Liver (tissue), 9 donors: ENCODE measurements around the gene NT5DC1. TPM values are rescaled to one million over a fixed set of nuclear protein-coding genes. Genes with fewer than 3 reads are reported as not detected.

Source experiments
- DNase-seq: peaks from one replicate; pipeline ENCODE4 v3.0.0-alpha.2; 2017; ENCODE audit warnings: low spot score
- H3K27ac ChIP-seq, 2 donors: one replicate each; pipeline ENCODE4 v1.7.0; 2013; ENCODE audit warnings: inconsistent platforms in 2 of 2, low read length in 2 of 2, control low read depth in 1 of 2, low read depth in 1 of 2, mild to moderate bottlenecking in 1 of 2
- H3K27me3 ChIP-seq, 4 donors: one replicate each; pipeline versions ENCODE4 v1.6.1 to v1.7.0; 2013; ENCODE audit warnings: low read length in 3 of 4, inconsistent platforms in 1 of 4, mild to moderate bottlenecking in 1 of 4, moderate library complexity in 1 of 4; ENCODE audit not compliant: control insufficient read depth in 4 of 4, insufficient read depth in 4 of 4
- H3K36me3 ChIP-seq, 4 donors: one replicate each; pipeline versions ENCODE4 v1.6.1 to v1.7.0; 2013; ENCODE audit warnings: low read length in 3 of 4, mild to moderate bottlenecking in 3 of 4, low read depth in 1 of 4, moderate library complexity in 1 of 4; ENCODE audit not compliant: control insufficient read depth in 4 of 4, insufficient read depth in 3 of 4
- H3K4me1 ChIP-seq, 4 donors: one replicate each; pipeline versions ENCODE4 v1.6.1 to v1.7.0; 2013; ENCODE audit warnings: low read length in 3 of 4, mild to moderate bottlenecking in 3 of 4, moderate library complexity in 1 of 4; ENCODE audit not compliant: control insufficient read depth in 4 of 4, insufficient read depth in 4 of 4
- H3K4me3 ChIP-seq, 3 donors: one replicate each; pipeline versions ENCODE4 v1.6.1 to v1.7.0; 2013; ENCODE audit warnings: low read length in 3 of 3, control low read depth in 1 of 3, low read depth in 1 of 3, mild to moderate bottlenecking in 1 of 3
- H3K9ac ChIP-seq, 2 donors: one replicate each; pipeline ENCODE4 v1.7.0; 2013; ENCODE audit warnings: low read length in 2 of 2, mild to moderate bottlenecking in 2 of 2, moderate library complexity in 2 of 2, control low read depth in 1 of 2, low read depth in 1 of 2
- H3K9me3 ChIP-seq, 4 donors: one replicate each; pipeline versions ENCODE4 v1.6.1 to v1.7.0; 2013; ENCODE audit warnings: low read length in 3 of 4; ENCODE audit not compliant: control insufficient read depth in 4 of 4
- CTCF ChIP-seq: fragments of 150-350 bp; IDR thresholded peaks from 2 replicates; pipeline ENCODE4 v1.5.1; 2017; ENCODE audit warnings: improper control_type of control experiment, low read depth, low read length; ENCODE audit not compliant: missing input control
- EGR1 ChIP-seq, 2 donors: IDR thresholded peaks; 2 replicates each; pipeline ENCODE4 v1.6.1; 2016 to 2018; ENCODE audit warnings: antibody characterized with exemption in 2 of 2, low read depth in 2 of 2
- FOXA1 ChIP-seq: IDR thresholded peaks from 2 replicates; pipeline ENCODE4 v1.6.1; 2016; ENCODE audit warnings: antibody characterized with exemption
- FOXA2 ChIP-seq: IDR thresholded peaks from 2 replicates; pipeline ENCODE4 v1.6.1; 2016; ENCODE audit warnings: antibody characterized with exemption
- GABPA ChIP-seq, 2 donors: IDR thresholded peaks in 1 of 2; conservative IDR thresholded peaks in 1 of 2; 2 replicates each; pipeline ENCODE4 v1.6.1; 2016; ENCODE audit warnings: antibody characterized with exemption in 2 of 2, mild to moderate bottlenecking in 1 of 2, moderate library complexity in 1 of 2
- HNF4A ChIP-seq, 2 donors: conservative IDR thresholded peaks; 2 replicates each; pipeline ENCODE4 v1.6.1; 2016; ENCODE audit warnings: antibody characterized with exemption in 2 of 2, mild to moderate bottlenecking in 2 of 2
- HNF4G ChIP-seq: IDR thresholded peaks from 2 replicates; pipeline ENCODE4 v1.6.1; 2016; ENCODE audit warnings: antibody characterized with exemption
- JUND ChIP-seq, 2 donors: IDR thresholded peaks; 2 replicates each; pipeline ENCODE4 v1.6.1; 2016; ENCODE audit warnings: antibody characterized with exemption in 2 of 2
- MAX ChIP-seq: IDR thresholded peaks from 2 replicates; pipeline ENCODE4 v1.6.1; 2016; ENCODE audit warnings: antibody characterized with exemption
- NR2F2 ChIP-seq: IDR thresholded peaks from 2 replicates; pipeline ENCODE4 v1.6.1; 2016; ENCODE audit warnings: antibody characterized with exemption
- RAD21 ChIP-seq, 2 donors: IDR thresholded peaks; 2 replicates each; pipeline ENCODE4 v1.6.1; 2016; ENCODE audit warnings: antibody characterized with exemption in 2 of 2, mild to moderate bottlenecking in 2 of 2
- RXRA ChIP-seq, 2 donors: IDR thresholded peaks; 2 replicates each; pipeline ENCODE4 v1.6.1; 2017 to 2018; ENCODE audit warnings: antibody characterized with exemption in 2 of 2, mild to moderate bottlenecking in 1 of 2
- SP1 ChIP-seq: IDR thresholded peaks from 2 replicates; pipeline ENCODE4 v1.6.1; 2018; ENCODE audit warnings: antibody characterized with exemption, mild to moderate bottlenecking
- TAF1 ChIP-seq: conservative IDR thresholded peaks from 2 replicates; pipeline ENCODE4 v1.6.1; 2016; ENCODE audit warnings: antibody characterized with exemption, mild to moderate bottlenecking
- YY1 ChIP-seq: IDR thresholded peaks from 2 replicates; pipeline ENCODE4 v1.6.1; 2016; ENCODE audit warnings: antibody characterized with exemption, mild to moderate bottlenecking
- polyA plus RNA-seq, 2 donors: library from polyadenylated mRNA; stranded (reverse) in 1 of 2; unstranded in 1 of 2; fragments of 200-250 nt in 1 of 2; fragments of >200 nt in 1 of 2; fragmentation: Nextera tagmentation in 1 of 2; extraction: Ambion mirVana in 1 of 2; gene quantifications; one replicate each; pipeline versions ENCODE4 v1.2.1 to v1.2.3, GENCODE V29; 2013 to 2015
- total RNA-seq, 2 donors: library from RNA; depleted of rRNA; stranded (reverse); fragments of >200 nt; gene quantifications; one replicate each; pipeline ENCODE4 v1.2.3, GENCODE V29; 2014
- TF ChIP-seq, protein P1 (sequence below): IDR thresholded peaks from 2 replicates; pipeline ENCODE4 v1.6.1; 2016; ENCODE audit warnings: antibody characterized with exemption
- TF ChIP-seq, protein P2 (sequence below): IDR thresholded peaks from 2 replicates; pipeline ENCODE4 v1.6.1; 2016; ENCODE audit warnings: antibody characterized with exemption, mild to moderate bottlenecking
- TF ChIP-seq, protein P3 (sequence below): IDR thresholded peaks from 2 replicates; pipeline ENCODE4 v1.6.1; 2016; ENCODE audit warnings: antibody characterized with exemption
- donor health status: healthy.
- donor health status: healthy.
- donor health status: healthy.
- donor health status: healthy.
- donor health status: healthy.

NT5DC1 gene
- total and polyA plus RNA-seq, 4 donors, result 10.4 to 31.4 (median 23.3) TPM

GRCh38 chr6:116298273-116298672 is 197.6 kb downstream of the NT5DC1 start (continued):
- TF ChIP-seq, protein P1, sequence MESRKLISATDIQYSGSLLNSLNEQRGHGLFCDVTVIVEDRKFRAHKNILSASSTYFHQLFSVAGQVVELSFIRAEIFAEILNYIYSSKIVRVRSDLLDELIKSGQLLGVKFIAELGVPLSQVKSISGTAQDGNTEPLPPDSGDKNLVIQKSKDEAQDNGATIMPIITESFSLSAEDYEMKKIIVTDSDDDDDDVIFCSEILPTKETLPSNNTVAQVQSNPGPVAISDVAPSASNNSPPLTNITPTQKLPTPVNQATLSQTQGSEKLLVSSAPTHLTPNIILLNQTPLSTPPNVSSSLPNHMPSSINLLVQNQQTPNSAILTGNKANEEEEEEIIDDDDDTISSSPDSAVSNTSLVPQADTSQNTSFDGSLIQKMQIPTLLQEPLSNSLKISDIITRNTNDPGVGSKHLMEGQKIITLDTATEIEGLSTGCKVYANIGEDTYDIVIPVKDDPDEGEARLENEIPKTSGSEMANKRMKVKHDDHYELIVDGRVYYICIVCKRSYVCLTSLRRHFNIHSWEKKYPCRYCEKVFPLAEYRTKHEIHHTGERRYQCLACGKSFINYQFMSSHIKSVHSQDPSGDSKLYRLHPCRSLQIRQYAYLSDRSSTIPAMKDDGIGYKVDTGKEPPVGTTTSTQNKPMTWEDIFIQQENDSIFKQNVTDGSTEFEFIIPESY, result no peak
- no peak for TF ChIP-seq SP1

- TF ChIP-seq YY1, result no peak
- no peak for TF ChIP-seq RXRA (IDR thresholded peaks at IDR 0.05)
- TF ChIP-seq HNF4G, result no peak
- TF ChIP-seq FOXA2, result no peak
- no peak for TF ChIP-seq FOXA1
- no peak for TF ChIP-seq CTCF
- no peak for TF ChIP-seq MAX
- no peak for TF ChIP-seq TAF1
- TF ChIP-seq EGR1 (IDR thresholded peaks at IDR 0.05; ENCODE audit: low read depth in 2 of 2), result no peak
- TF ChIP-seq GABPA (IDR thresholded peaks at IDR 0.05 in 1 of 2, conservative IDR thresholded peaks at IDR 0.05 in 1 of 2), result no peak
- TF ChIP-seq JUND (IDR thresholded peaks at IDR 0.05), result no peak
- TF ChIP-seq, protein P1, result no peak
- TF ChIP-seq, protein P2, sequence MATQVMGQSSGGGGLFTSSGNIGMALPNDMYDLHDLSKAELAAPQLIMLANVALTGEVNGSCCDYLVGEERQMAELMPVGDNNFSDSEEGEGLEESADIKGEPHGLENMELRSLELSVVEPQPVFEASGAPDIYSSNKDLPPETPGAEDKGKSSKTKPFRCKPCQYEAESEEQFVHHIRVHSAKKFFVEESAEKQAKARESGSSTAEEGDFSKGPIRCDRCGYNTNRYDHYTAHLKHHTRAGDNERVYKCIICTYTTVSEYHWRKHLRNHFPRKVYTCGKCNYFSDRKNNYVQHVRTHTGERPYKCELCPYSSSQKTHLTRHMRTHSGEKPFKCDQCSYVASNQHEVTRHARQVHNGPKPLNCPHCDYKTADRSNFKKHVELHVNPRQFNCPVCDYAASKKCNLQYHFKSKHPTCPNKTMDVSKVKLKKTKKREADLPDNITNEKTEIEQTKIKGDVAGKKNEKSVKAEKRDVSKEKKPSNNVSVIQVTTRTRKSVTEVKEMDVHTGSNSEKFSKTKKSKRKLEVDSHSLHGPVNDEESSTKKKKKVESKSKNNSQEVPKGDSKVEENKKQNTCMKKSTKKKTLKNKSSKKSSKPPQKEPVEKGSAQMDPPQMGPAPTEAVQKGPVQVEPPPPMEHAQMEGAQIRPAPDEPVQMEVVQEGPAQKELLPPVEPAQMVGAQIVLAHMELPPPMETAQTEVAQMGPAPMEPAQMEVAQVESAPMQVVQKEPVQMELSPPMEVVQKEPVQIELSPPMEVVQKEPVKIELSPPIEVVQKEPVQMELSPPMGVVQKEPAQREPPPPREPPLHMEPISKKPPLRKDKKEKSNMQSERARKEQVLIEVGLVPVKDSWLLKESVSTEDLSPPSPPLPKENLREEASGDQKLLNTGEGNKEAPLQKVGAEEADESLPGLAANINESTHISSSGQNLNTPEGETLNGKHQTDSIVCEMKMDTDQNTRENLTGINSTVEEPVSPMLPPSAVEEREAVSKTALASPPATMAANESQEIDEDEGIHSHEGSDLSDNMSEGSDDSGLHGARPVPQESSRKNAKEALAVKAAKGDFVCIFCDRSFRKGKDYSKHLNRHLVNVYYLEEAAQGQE, result no peak
- TF ChIP-seq, protein P3, sequence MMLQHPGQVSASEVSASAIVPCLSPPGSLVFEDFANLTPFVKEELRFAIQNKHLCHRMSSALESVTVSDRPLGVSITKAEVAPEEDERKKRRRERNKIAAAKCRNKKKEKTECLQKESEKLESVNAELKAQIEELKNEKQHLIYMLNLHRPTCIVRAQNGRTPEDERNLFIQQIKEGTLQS, result no peak
- TF ChIP-seq HNF4A (conservative IDR thresholded peaks at IDR 0.05), result no peak
- no peak for TF ChIP-seq SP1
- no peak for TF ChIP-seq NR2F2
- no peak for TF ChIP-seq RAD21 (IDR thresholded peaks at IDR 0.05)
- H3K4me3 ChIP-seq, result no peak overlapping the region
- no peak for DNase-seq
- no peak overlapping the region for H3K9ac ChIP-seq
- peaks cover 0 to 2% (median 0%) of the 10 kb centered on the region in 4 donors for H3K9me3 ChIP-seq
- no peaks in the 10 kb centered on the region for H3K36me3 ChIP-seq
- H3K27ac ChIP-seq, result no peak overlapping the region
- H3K4me1 ChIP-seq, result peaks cover 1 to 14% (median 12%) of the 10 kb centered on the region in 4 donors
- no peaks in the 10 kb centered on the region for H3K27me3 ChIP-seq
Observed at GRCh38 chr6:116298973-116299372, 198.3 kb downstream of the NT5DC1 start.

Other genes starting within 250 kb of the NT5DC1 start
- gene FRK, start 40.0 kb upstream of the NT5DC1 start, total RNA-seq, result 10 to 100 TPM in 1 of 2 donors, 1 to 10 TPM in 1; 5.7 to 26.8 TPM
- gene FRK, start 40.0 kb upstream of the NT5DC1 start, polyA plus RNA-seq, result 1 to 10 TPM; 3.6 to 4.9 TPM
- gene COL10A1, start 25.3 kb downstream of the NT5DC1 start, total RNA-seq, result not detected
- under 1 TPM; 0.01 to 0.15 TPM for gene COL10A1, start 25.3 kb downstream of the NT5DC1 start, polyA plus RNA-seq
- 1 to 10 TPM; 3.6 to 7.4 TPM for gene TSPYL4, start 153.2 kb downstream of the NT5DC1 start, total RNA-seq
- 1 to 10 TPM; 3.7 to 3.8 TPM for gene TSPYL4, start 153.2 kb downstream of the NT5DC1 start, polyA plus RNA-seq
- gene TSPYL1, start 179.1 kb downstream of the NT5DC1 start, total RNA-seq, result 10 to 100 TPM; 29.6 to 39.8 TPM
- gene TSPYL1, start 179.1 kb downstream of the NT5DC1 start, polyA plus RNA-seq, result 10 to 100 TPM; 25.1 to 30.8 TPM